ENCODE data around the gene RASA1.

Gene RASA1

GRCh38 chr5:87243161-87243844 lies 24.4 kb upstream of the RASA1 start:
- DNase-seq (ENCODE audit: low read depth): peak; percentile 85

DNA sequence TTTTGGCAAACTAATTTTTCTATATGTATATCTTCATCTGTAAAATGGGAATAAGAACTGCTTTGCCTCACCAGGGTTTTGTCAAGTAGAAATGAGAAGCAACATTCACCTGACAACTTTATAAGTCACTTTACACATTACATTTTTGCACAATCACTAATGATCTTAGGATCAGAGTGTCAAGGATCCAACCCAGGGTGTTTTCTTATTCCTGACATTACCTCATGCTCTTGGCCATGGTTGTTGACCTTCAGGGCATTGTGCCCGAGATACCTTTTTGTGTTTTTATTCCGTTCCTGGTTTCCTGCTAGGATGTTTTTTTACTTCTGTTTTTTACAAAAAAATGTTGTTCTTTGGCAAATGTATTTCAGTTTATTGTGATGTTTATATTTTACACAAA lies 22.2 kb upstream of the RASA1 start:
- no peak overlapping the region for H3K4me3 ChIP-seq (ENCODE audit: low read depth, low read length)
- TF ChIP-seq, protein P1, sequence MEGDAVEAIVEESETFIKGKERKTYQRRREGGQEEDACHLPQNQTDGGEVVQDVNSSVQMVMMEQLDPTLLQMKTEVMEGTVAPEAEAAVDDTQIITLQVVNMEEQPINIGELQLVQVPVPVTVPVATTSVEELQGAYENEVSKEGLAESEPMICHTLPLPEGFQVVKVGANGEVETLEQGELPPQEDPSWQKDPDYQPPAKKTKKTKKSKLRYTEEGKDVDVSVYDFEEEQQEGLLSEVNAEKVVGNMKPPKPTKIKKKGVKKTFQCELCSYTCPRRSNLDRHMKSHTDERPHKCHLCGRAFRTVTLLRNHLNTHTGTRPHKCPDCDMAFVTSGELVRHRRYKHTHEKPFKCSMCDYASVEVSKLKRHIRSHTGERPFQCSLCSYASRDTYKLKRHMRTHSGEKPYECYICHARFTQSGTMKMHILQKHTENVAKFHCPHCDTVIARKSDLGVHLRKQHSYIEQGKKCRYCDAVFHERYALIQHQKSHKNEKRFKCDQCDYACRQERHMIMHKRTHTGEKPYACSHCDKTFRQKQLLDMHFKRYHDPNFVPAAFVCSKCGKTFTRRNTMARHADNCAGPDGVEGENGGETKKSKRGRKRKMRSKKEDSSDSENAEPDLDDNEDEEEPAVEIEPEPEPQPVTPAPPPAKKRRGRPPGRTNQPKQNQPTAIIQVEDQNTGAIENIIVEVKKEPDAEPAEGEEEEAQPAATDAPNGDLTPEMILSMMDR (conservative IDR thresholded peaks at IDR 0.05; ENCODE audit: low read depth, low read length): no peak
- DNase-seq (ENCODE audit: low read depth): no peak

More at GRCh38 chr5:87243161-87243844, 24.4 kb upstream of the RASA1 start:
- TF ChIP-seq, protein P1 (conservative IDR thresholded peaks at IDR 0.05; ENCODE audit: low read depth, low read length): no peak
- H3K4me3 ChIP-seq (ENCODE audit: low read depth, low read length): no peak overlapping the region

DNA sequence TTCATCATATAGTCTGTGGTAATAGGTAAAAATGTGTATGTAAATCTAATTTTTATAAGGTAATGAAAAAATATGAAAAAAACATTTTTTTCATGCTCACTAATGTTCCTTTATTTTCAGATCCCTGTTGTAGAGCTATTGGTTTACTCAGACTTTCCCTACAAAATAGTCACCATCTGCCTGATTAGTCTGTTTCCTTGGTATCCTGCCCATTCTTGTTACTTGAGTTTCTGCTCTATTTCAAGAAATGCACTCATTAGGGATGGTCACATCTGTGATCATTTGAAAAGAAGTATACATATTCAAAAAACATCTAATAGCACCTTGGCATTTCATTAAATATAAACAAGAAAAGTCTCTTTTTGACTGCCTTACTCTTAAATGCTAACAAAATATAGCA lies 21.6 kb upstream of the RASA1 start:
- TF ChIP-seq, protein P1 (conservative IDR thresholded peaks at IDR 0.05; ENCODE audit: low read depth, low read length): no peak
- H3K4me3 ChIP-seq (ENCODE audit: low read depth, low read length): no peak overlapping the region
- no peak for DNase-seq (ENCODE audit: low read depth)

DNA sequence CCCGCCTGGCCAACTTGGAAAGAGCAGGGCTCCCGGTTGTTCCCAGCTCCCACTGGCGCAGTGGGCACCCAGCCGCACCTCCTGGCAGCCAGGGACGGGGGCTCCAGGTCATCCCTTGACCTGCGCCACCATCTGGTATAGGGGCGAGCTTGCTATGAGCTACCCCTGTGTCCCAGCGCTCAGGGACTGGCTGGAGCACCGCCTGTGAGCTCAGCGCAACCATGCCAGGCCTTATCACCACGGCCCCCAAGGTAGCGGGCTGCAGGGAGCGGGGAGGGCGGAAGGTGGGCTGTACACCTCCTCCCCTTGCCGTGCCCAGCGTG lies 15.4 kb upstream of the RASA1 start:
- TF ChIP-seq, protein P1 (conservative IDR thresholded peaks at IDR 0.05; ENCODE audit: low read depth, low read length): no peak
- no peak for DNase-seq (ENCODE audit: low read depth)
- no peak overlapping the region for H3K4me3 ChIP-seq (ENCODE audit: low read depth, low read length)

DNA sequence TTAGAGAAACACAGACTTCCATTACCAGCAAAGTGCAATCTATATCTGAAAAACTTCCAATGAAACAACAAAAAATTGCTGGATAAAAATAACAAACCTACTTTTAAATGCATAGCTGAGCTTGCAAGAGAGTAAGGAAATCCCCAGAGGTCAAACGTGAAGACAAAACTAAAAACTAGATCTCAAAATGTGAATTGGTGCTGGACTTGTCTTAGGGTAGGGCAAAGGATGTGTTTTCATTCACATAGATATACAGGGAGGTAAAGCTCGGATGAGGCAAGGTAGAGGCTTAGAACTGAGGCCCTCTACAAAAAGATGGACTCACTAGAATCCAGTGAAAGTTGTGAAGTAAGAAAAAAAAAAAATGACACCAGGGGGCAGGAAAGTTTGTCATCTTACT lies 13.6 kb upstream of the RASA1 start:
- TF ChIP-seq, protein P1 (conservative IDR thresholded peaks at IDR 0.05; ENCODE audit: low read depth, low read length): no peak
- DNase-seq (ENCODE audit: low read depth): no peak
- no peak overlapping the region for H3K4me3 ChIP-seq (ENCODE audit: low read depth, low read length)

GRCh38 chr5:87258507-87258906 lies 9.2 kb upstream of the RASA1 start:
- no peak overlapping the region for H3K4me3 ChIP-seq (ENCODE audit: low read depth, low read length)
- no peak for DNase-seq (ENCODE audit: low read depth)
- TF ChIP-seq, protein P1 (conservative IDR thresholded peaks at IDR 0.05; ENCODE audit: low read depth, low read length): no peak

- no peak overlapping the region for H3K4me3 ChIP-seq (ENCODE audit: low read depth, low read length)
- TF ChIP-seq, protein P1 (conservative IDR thresholded peaks at IDR 0.05; ENCODE audit: low read depth, low read length): no peak
- DNase-seq (ENCODE audit: low read depth): no peak
Measured at GRCh38 chr5:87260604-87261192, 7.0 kb upstream of the RASA1 start.

Data from choroid plexus epithelial cell (primary cell).